ENCODE results near the gene VPS52.

The VPS52 gene

DNA sequence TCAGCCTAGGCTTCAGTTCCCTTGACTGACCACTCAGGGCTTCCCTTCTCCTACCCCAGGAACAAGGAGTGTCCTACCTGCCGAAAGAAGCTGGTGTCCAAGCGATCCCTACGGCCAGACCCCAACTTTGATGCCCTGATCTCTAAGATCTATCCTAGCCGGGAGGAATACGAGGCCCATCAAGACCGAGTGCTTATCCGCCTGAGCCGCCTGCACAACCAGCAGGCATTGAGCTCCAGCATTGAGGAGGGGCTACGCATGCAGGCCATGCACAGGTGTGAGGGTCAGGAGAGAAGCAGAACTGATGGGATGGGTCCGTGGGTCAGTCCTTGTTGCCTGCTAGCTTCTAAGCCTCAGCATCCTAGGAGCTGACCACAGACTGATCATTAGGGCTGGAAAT lies 61.8 kb downstream of the VPS52 start:
- no peak for DNase-seq (ENCODE audit: low read depth)

DNA sequence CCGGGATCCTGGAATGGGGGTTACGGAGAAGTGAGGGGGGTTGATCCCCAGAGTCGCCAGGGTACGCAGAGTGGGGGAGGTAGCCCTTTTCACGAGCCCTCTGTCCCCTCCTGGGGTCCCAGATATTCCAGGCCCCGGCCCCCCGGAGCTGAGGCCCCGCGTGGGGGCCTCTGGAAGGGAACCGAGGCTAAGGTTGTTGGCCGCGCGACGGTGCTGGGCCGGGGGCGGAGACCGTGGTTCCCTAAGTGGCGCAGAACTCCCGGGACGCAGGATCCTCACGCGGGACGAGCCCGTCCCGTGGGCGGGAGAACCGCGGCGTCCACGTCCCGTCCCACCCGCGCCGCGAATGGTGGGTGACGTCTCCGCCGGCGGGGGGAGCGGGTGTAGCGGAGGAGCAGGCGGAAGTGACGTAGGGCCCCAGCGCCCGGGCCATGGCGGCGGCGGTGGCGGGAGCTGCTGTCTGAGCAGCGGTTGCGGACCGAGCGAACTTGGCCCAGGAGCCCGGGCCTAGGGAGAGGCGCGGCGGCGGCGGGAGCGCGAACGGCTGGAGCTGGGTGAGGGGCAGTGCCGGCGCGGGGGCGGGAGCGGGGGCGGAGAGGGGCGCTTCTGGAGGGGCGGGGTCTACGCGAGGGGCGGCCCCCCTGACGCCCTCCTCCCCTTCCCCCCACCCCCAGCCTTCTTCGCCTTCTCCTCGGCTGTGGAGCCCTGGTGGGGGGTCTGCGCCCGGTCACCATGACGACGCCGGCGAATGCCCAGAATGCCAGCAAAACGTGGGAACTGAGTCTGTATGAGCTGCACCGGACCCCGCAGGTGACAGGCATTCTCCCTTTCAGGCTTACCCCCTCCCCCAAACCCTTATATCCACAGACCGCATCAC lies 63.3 kb downstream of the VPS52 start, which contains the start of gene RING1:
TSS of gene RING1 (plus strand) at position 410 of the 877 bp plus-strand sequence. CDS start at position 733, 323 bp downstream.
- DNase-seq (ENCODE audit: low read depth), result peak; percentile 80

DNA sequence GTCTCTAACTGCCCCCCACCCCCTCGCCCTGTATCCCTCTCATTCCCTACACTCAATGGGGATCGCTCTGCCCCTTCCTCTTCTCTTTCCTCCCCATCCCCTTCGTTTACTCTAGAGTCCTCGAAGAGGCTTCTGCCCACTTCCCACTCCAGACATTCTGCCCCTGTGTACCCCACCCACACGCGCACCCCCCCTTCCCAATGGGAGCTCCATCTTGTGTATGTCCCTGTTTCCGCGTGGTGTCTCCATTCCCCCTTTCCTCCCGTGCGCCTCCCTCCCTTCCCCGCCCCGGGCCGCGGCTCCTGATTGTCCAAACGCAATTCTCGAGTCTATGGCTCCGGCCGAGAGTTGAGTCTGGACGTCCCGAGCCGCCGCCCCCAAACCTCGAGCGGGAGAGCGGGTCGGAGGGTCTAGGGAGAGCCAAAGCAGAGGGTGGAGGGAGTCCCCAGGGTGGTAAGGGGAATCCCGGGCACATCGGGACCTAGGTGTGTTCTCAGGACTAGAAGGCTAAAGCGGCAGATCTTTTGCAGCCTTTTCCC lies 64.1 kb downstream of the VPS52 start:
- DNase-seq (ENCODE audit: low read depth), result no peak

DNA sequence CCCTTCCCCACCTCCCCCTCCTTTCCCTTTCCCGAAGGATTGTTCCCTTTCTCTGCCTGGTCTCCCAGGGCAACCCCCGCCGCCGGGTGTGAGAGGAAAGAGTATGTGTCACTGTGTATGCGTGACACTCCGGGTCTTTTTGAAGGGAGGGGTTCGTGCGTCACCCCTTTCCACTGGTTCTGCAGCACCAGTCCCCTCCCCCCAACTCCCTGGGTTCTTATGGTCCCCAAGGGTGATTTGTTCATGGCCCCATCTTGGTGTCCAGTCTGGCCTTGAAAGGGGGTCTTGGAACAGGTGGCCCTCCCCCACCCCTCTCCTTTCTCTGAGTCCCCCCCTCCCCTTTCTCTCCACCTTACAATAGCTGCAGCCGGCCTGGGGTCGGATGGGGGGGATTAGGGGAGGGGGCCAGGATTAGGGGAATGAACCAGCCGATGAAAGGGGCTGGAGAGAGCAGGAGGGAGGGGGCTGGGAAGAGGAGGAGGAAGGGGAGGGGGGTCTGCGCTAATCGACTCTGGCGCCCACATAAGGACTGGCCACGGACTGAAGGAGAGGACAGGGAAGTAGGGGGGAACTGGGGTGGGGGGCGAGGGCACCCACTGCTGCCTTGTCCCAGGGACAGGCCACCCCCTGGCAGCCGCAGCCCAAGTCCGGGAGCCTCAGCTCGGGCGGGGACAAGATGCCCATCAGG lies 64.7 kb downstream of the VPS52 start:
- no peak for DNase-seq (ENCODE audit: low read depth)

DNA sequence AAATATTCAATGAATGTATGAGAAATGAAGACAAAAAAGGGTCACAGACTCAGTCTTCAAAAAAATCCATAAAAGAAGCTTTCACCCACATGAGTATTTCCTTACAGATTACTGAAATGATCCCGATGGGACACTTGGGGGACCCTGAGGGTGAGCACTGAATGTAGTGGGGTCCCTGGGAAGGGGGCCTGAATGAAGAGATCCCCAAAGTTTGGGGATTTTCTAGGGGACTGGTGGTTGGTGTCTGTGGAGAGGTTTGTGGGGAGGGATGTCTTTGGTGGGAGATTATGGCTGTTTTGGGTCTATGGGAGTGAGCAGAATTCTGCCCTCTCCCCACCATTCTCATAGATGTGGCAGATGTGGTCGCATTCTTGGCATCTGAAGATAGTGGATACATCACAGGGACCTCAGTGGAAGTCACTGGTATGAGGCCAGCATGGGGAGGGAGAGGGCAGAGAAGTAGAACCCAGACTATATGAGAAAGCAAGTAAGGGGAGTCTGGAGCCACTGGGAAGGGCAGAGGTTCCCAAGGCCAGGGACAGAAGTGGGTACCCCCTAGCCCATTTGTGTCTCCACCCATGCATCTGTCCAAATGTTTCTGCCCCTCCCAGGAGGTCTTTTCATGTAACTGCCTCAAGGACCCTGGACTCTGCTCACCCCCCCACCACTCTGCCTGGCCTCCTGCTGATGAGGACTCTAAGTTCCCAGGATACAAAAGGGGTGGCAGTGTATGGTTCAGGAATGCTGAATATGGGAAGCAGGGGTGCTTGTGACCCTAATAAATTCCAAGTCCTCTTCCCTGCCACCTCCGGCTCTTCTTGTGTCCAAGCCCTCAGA lies 65.4 kb downstream of the VPS52 start:
- no peak for DNase-seq (ENCODE audit: low read depth)

DNA sequence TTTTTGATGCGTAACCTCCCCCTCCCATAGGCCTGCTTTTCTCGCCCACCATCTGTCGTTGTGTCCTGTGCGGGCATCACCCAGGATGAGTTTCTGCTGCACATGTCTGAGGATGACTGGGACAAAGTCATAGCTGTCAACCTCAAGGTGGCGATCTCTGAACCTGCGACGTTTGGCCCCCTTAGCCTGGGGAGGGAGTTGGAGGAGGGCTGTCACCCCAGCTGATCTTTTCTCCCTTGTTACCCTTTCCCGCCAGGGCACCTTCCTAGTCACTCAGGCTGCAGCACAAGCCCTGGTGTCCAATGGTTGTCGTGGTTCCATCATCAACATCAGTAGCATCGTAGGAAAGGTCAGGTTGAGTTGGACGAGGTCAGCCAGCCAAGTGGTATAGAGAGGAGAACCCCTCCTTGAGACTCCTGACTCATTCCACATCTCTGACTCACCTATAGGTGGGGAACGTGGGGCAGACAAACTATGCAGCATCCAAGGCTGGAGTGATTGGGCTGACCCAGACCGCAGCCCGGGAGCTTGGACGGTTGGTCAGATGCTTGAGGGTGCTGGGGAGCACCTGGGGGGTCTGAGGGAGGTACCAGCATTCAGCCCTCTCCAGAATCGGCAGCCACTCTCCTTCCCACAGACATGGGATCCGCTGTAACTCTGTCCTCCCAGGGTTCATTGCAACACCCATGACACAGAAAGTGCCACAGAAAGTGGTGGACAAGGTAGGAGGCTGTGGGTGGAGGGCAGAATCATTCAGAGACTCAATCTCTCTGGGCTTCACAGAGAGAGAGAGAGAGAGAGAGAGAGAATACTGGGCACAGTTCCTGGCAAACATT lies 66.3 kb downstream of the VPS52 start:
- no peak for DNase-seq (ENCODE audit: low read depth)

DNA sequence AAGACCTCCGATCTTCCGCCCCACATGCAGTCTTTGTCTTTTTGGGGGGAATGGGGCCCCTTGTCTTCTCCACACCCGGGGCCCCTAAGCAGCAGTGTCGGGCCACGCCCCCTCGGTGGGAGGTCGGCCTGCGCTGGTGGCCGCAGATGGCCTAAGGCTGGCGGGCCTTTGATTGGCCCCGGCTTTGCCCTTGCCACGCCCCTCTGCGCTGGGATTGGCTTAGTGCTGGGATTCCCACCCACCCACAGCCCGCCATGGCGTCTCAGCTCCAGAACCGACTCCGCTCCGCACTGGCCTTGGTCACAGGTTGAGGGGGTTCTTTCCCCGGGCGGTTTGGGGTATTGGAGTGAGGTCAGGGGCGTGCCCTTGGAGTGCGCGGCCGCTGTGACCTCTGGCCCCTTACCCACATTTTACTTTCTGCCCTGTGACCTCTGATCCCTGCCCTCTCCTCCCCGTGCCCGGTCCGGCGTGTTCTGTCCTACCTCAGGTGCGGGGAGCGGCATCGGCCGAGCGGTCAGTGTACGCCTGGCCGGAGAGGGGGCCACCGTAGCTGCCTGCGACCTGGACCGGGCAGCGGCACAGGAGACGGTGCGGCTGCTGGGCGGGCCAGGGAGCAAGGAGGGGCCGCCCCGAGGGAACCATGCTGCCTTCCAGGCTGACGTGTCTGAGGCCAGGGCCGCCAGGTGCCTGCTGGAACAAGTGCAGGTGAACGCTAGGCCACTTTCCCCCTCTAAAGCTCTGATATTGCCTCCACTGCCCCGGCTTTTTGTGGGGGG lies 67.1 kb downstream of the VPS52 start, which contains the start of gene HSD17B8:
TSS of gene HSD17B8 (plus strand) at position 241 of the 776 bp plus-strand sequence. CDS start at position 255, 14 bp downstream.
- DNase-seq (ENCODE audit: low read depth), result peak; percentile 83

DNA sequence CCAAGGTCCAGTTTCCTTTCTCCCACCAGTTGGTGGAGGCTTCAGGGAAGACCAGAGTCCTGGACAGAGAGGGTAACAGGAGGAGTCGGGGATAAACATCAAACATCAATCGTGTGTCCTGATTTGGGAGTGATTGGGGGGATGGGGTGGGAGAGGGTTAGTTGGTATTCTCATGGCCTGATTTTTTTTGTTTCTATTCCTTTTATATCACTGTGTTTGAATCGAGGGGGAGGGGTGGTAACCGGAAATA lies 67.6 kb downstream of the VPS52 start:
- DNase-seq (ENCODE audit: low read depth), result no peak

DNA sequence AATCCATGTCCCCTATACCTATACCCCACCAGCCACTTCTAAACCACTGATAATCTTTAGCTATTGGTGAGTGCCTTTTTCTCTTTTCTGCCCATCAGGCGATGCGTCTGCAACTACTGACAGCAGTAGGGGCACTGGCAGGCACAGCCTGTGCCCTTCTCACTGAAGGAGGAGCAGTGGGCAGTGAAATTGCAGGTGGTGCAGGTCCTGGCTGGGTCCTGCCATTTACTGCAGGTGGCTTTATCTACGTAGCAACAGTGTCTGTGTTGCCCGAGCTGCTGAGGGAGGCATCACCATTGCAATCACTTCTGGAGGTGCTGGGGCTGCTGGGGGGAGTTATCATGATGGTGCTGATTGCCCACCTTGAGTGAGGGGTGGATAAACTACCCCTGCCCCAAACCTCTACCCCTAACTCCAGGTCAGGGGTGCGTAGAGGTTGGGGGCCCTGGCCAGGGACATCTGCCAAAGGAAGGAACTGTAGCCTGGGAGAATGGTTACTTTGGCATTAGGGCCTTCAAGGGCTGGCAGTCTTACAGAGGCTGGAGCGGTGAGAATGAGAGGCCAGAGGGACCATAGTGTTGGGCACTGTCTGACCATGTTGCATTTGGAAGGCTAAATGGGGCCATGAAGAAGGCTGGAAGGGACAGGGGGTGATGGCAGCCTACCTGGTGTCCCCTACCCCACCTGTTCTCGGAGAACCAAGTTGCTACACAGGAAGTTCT lies 68.1 kb downstream of the VPS52 start:
- DNase-seq (ENCODE audit: low read depth), result no peak

DNA sequence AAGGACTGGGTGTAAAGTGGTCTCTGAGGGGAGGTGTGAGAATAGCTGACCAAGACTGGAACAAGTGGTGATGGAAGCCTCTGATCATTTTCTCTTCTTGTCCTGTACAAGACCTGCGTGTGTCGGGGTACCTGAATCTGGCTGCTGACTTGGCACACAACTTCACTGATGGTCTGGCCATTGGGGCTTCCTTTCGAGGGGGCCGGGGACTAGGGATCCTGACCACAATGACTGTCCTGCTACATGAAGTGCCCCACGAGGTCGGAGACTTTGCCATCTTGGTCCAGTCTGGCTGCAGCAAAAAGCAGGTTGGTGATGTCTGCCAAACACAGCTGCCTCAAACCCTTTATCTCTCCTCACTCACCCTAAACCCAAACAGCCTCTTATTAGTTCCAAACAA lies 68.9 kb downstream of the VPS52 start:
- DNase-seq (ENCODE audit: low read depth), result no peak

DNA sequence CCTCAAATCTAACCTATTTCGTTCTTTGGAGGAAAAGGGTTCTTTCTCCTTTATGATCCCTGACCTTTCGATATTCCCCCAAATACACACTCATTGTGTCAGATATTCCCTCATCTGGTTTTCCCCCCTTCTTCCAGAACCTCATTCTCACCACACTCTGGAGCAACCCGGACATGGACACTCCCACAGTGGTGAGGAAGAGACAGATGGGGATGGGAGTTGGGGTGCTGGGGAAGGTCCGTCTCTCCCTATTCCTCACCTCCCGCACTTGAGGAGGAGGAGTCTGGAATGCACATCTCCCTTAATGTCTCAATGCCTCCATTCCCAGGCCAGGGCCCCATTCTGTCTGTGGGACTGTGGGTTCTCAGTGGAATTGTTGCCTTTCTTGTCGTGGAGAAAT lies 69.7 kb downstream of the VPS52 start:
- no peak for DNase-seq (ENCODE audit: low read depth)

DNA sequence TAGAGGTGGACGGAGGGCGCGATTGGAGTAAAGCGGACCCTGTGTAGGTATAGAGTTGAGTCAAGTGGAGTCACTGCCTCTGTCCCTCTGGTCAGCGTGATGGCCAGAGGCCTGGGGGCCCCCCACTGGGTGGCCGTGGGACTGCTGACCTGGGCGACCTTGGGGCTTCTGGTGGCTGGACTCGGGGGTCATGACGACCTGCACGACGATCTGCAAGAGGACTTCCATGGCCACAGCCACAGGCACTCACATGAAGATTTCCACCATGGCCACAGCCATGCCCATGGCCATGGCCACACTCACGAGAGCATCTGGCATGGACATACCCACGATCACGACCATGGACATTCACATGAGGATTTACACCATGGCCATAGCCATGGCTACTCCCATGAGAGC lies 70.5 kb downstream of the VPS52 start:
- DNase-seq (ENCODE audit: low read depth), result no peak
